Measurements from ENCODE around the gene OSTM1.

- TF ChIP-seq CTCF (IDR thresholded peaks at IDR 0.05) (no peak), MAX (IDR thresholded peaks at IDR 0.05; ENCODE audit: low read depth) (no peak), USF1 (IDR thresholded peaks at IDR 0.05; ENCODE audit: borderline replicate concordance, low read depth) (no peak), NRF1 (IDR thresholded peaks at IDR 0.05; ENCODE audit: low read depth, low read length) (no peak), POLR2AphosphoS5 (IDR thresholded peaks at IDR 0.05; ENCODE audit: low read depth, low read length) (no peak), EP300 (IDR thresholded peaks at IDR 0.05; ENCODE audit: borderline replicate concordance in 1 of 2, low read depth in 1 of 2, low read length in 1 of 2) (no peak), YY1 (IDR thresholded peaks at IDR 0.05; ENCODE audit: low read depth) (no peak), REST (IDR thresholded peaks at IDR 0.05; ENCODE audit: low read depth, low read length) (no peak), FOXJ3 (CRISPR knock-in tag; IDR thresholded peaks at IDR 0.05) (no peak)
Measured at GRCh38 chr6:107999341-107999740, 75.2 kb downstream of the OSTM1 start.

Measured in SK-N-SH (cell line).